Suprapubic skin (tissue), 4 donors: ENCODE results near the gene MRPS12. TPM values are rescaled to one million over a fixed set of nuclear protein-coding genes. Genes with fewer than 3 reads are reported as not detected.

Experiments used
- DNase-seq, 2 donors: peaks; one replicate each; pipeline ENCODE4 v3.0.0-alpha.2; 2019; ENCODE audit warnings: low spot score in 2 of 2
- H3K27ac ChIP-seq: fragments of 200-600 bp; sonication (generic); one replicate; pipeline ENCODE4 v1.5.1; 2019
- H3K27me3 ChIP-seq: fragments of 200-600 bp; sonication (generic); one replicate; pipeline ENCODE4 v1.5.1; 2019
- H3K36me3 ChIP-seq: fragments of 200-600 bp; sonication (generic); one replicate; pipeline ENCODE4 v1.5.1; 2019
- H3K4me1 ChIP-seq: fragments of 200-600 bp; sonication (generic); one replicate; pipeline ENCODE4 v1.5.1; 2019
- H3K4me3 ChIP-seq: fragments of 200-600 bp; sonication (generic); one replicate; pipeline ENCODE4 v1.5.1; 2019; ENCODE audit warnings: mild to moderate bottlenecking
- H3K9me3 ChIP-seq: fragments of 200-600 bp; sonication (generic); one replicate; pipeline ENCODE4 v1.5.1; 2019
- EP300 ChIP-seq: sonication (generic); formaldehyde crosslinking; IDR thresholded peaks from one replicate; pipeline ENCODE4 v1.6.1; 2017; ENCODE audit warnings: antibody characterized with exemption
- POLR2A ChIP-seq, 2 donors: fragments of 450-650 bp; IDR thresholded peaks; one replicate each; pipeline ENCODE4 v1.6.1; 2017; ENCODE audit warnings: antibody characterized with exemption in 2 of 2, mild to moderate bottlenecking in 2 of 2, moderate library complexity in 2 of 2
- POLR2AphosphoS5 ChIP-seq, 3 donors: sonication (generic); formaldehyde crosslinking; IDR thresholded peaks; one replicate each; pipeline ENCODE4 v1.6.1; 2017; ENCODE audit warnings: antibody characterized with exemption in 3 of 3
- WGBS: methylation state at CpG from one replicate; pipeline ENCODE4 v1.1.5; 2018; 5-methylcytosine and 5-hydroxymethylcytosine counted together
- total RNA-seq, 4 donors: library from RNA; depleted of rRNA; stranded (reverse); fragments of >200 nt; gene quantifications; one replicate each; pipeline ENCODE4 v1.1.0, GENCODE V29; 2016
- TF ChIP-seq, protein P1 (sequence below), 2 donors: fragments of 200-600 bp in 1 of 2; fragments of 450-650 bp in 1 of 2; sonication (generic) in 1 of 2; IDR thresholded peaks; one replicate each; pipeline ENCODE4 v1.5.1; 2016 to 2019; ENCODE audit warnings: antibody characterized with exemption in 2 of 2, mild to moderate bottlenecking in 1 of 2, moderate library complexity in 1 of 2

The MRPS12 gene
- total RNA-seq, 4 donors from 2014 or later = 19.0 to 40.5 (median 35.2) TPM

GRCh38 chr19:38970664-38971532 lies 40.2 kb downstream of the MRPS12 start:
- Histone ChIP-seq H3K4me1 (peaks cover 23% of the 10 kb centered on the region), H3K4me3 (no peak overlapping the region), H3K36me3 (no peaks in the 10 kb centered on the region), H3K27me3 (peaks cover 8% of the 10 kb centered on the region), H3K9me3 (no peaks in the 10 kb centered on the region), H3K27ac (no peak overlapping the region)
- no peak for DNase-seq
- no peak for TF ChIP-seq POLR2A (IDR thresholded peaks at IDR 0.05)
- no peak for TF ChIP-seq EP300
- TF ChIP-seq, protein P1, sequence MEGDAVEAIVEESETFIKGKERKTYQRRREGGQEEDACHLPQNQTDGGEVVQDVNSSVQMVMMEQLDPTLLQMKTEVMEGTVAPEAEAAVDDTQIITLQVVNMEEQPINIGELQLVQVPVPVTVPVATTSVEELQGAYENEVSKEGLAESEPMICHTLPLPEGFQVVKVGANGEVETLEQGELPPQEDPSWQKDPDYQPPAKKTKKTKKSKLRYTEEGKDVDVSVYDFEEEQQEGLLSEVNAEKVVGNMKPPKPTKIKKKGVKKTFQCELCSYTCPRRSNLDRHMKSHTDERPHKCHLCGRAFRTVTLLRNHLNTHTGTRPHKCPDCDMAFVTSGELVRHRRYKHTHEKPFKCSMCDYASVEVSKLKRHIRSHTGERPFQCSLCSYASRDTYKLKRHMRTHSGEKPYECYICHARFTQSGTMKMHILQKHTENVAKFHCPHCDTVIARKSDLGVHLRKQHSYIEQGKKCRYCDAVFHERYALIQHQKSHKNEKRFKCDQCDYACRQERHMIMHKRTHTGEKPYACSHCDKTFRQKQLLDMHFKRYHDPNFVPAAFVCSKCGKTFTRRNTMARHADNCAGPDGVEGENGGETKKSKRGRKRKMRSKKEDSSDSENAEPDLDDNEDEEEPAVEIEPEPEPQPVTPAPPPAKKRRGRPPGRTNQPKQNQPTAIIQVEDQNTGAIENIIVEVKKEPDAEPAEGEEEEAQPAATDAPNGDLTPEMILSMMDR (IDR thresholded peaks at IDR 0.05) = no peak
- no peak for TF ChIP-seq POLR2AphosphoS5 (IDR thresholded peaks at IDR 0.05)
- 74% methylated on average over 12 of the region's 12 CpGs for WGBS

DNA sequence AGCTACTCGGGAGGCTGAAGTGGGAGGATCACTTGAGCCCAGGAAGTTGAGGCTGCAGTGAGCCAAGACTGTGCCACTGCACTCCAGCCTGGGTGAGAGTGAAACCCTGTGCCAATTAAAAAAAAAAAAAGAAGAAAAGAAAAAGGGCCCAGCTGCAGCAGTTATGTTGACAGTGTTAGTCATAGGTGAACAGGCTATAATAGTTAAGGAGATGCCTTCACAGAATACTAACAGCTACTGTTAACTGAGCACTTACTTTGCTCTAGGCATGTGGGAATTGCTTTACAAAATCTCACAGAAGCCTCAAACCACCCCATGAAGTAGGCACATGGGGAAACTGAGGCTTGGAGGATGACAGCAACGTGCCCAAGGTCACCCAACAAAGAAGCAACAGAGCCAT lies 40.9 kb downstream of the MRPS12 start:
- 100% methylated on average over 2 of the region's 2 CpGs for WGBS
- Histone ChIP-seq H3K27me3 (peaks cover 8% of the 10 kb centered on the region), H3K36me3 (no peaks in the 10 kb centered on the region), H3K9me3 (no peaks in the 10 kb centered on the region), H3K27ac (no peak overlapping the region), H3K4me3 (no peak overlapping the region), H3K4me1 (peaks cover 30% of the 10 kb centered on the region)
- TF ChIP-seq EP300 (no peak), POLR2A (IDR thresholded peaks at IDR 0.05) (no peak), POLR2AphosphoS5 (IDR thresholded peaks at IDR 0.05) (no peak)
- TF ChIP-seq, protein P1 (IDR thresholded peaks at IDR 0.05) = no peak
- no peak for DNase-seq

DNA sequence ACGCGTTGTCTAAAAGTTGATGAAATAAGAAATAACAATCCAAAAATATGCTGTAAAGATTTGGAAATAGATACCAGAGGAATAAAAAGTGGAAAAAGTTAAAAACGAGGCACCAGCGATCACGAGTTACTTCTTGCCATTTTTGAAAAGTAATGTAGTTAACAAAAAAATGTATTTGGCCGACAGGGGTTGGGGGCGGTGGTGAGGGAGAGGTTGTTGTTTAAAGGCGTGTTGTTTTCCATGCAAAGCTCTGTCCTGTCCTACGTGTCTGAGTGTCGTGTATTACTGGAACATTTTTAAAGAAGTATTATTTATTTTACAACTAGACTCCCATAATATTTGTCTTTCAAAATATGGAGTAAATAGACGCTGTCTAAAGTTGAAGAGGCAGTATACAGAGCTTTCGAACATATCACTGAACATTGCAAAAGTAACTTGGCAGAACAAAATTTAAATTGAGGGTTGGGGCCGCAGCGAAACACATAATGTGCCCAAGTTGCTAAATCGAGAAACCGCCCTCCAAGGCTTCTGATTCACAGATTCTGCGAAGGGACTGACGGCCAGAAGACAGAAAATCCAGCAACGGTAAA lies 44.0 kb downstream of the MRPS12 start:
- DNase-seq = no peak
- 23% methylated on average over 19 of the region's 19 CpGs for WGBS
- no peaks in the 10 kb centered on the region for H3K36me3 ChIP-seq

GRCh38 chr19:38975214-38975860 lies 44.6 kb downstream of the MRPS12 start, which contains the start of gene FBXO17:
Gene FBXO17, minus strand, starts transcription at chr19:38975742. Its CDS starts 25,423 bp downstream, at chr19:38950319.
- 3% methylated on average over 21 of the region's 63 CpGs for WGBS
- TF ChIP-seq, protein P1 (IDR thresholded peaks at IDR 0.05) = no peak
- TF ChIP-seq POLR2A (IDR thresholded peaks at IDR 0.05) (no peak), POLR2AphosphoS5 (IDR thresholded peaks at IDR 0.05) (no peak), EP300 (no peak)
- H3K4me3 ChIP-seq = peak within 1 kb of the TSS; percentile 70
- no peaks in the 10 kb centered on the region for H3K36me3 ChIP-seq
- DNase-seq = peak; percentile 72 to 78
- peaks cover 32% of the 10 kb centered on the region for H3K4me1 ChIP-seq
- peak within 1 kb of the TSS; percentile 91 for H3K27ac ChIP-seq
- H3K27me3 ChIP-seq = peaks cover 8% of the 10 kb centered on the region
- no peaks in the 10 kb centered on the region for H3K9me3 ChIP-seq

More for the DNA sequence above, 44.0 kb downstream of the MRPS12 start:
- no peak for TF ChIP-seq POLR2AphosphoS5 (IDR thresholded peaks at IDR 0.05)
- no peak for TF ChIP-seq POLR2A (IDR thresholded peaks at IDR 0.05)
- TF ChIP-seq, protein P1 (IDR thresholded peaks at IDR 0.05) = no peak
- TF ChIP-seq EP300 = no peak
- H3K27ac ChIP-seq = peak overlapping the region; percentile 91
- H3K27me3 ChIP-seq = peaks cover 8% of the 10 kb centered on the region
- H3K4me1 ChIP-seq = peaks cover 32% of the 10 kb centered on the region
- peak overlapping the region; percentile 70 for H3K4me3 ChIP-seq
- H3K9me3 ChIP-seq = no peaks in the 10 kb centered on the region

DNA sequence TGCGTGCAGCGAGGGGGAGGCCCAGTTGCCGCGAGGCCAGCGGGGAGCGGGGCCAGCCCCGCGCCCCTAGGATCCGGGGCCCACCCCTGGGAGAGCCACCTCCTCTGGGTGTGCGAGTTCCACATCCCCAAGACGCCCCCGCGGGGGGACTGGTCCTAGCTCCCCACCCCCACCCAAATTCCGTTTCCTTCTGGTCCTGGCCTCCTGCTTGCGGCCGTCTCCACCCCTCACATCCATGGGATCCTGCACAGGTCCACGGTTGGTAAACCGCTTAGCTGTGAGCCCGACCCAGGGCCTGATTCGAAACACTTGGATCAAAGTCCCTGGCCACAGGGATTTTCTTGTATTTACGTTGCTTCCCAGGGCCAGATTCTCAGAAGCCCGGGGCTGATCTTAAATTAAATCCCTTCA lies 45.1 kb downstream of the MRPS12 start:
- Histone ChIP-seq H3K4me3 (peak overlapping the region; percentile 70), H3K27ac (peak overlapping the region; percentile 91), H3K9me3 (no peaks in the 10 kb centered on the region), H3K27me3 (peaks cover 8% of the 10 kb centered on the region), H3K4me1 (peaks cover 32% of the 10 kb centered on the region), H3K36me3 (no peaks in the 10 kb centered on the region)
- TF ChIP-seq, protein P1 (IDR thresholded peaks at IDR 0.05) = no peak
- TF ChIP-seq POLR2AphosphoS5 (IDR thresholded peaks at IDR 0.05) (no peak), EP300 (no peak), POLR2A (IDR thresholded peaks at IDR 0.05) (no peak)
- 3% methylated on average over 12 of the region's 22 CpGs for WGBS
- DNase-seq = peak in 1 of 2 donors; percentile 69
